Stomach (tissue), 4 donors: ENCODE measurements around the gene PTPRG.

ENCODE experiments used
- POLR2A ChIP-seq, 4 donors: fragments of 450-650 bp; IDR thresholded peaks; one replicate each; pipeline ENCODE4 v1.6.1; 2016; ENCODE audit warnings: antibody characterized with exemption in 4 of 4, control low read depth in 2 of 4, mild to moderate bottlenecking in 1 of 4, moderate library complexity in 1 of 4
- TF ChIP-seq, protein P1 (sequence below), 7 experiments: fragments of 450-650 bp in 4 of 7; fragments of 200-600 bp in 3 of 7; sonication (generic) in 3 of 7; IDR thresholded peaks; one replicate each; pipeline ENCODE4 v1.5.1; 2016 to 2019; ENCODE audit warnings: antibody characterized with exemption in 7 of 7, control low read depth in 2 of 7, mild to moderate bottlenecking in 1 of 7

DNA sequence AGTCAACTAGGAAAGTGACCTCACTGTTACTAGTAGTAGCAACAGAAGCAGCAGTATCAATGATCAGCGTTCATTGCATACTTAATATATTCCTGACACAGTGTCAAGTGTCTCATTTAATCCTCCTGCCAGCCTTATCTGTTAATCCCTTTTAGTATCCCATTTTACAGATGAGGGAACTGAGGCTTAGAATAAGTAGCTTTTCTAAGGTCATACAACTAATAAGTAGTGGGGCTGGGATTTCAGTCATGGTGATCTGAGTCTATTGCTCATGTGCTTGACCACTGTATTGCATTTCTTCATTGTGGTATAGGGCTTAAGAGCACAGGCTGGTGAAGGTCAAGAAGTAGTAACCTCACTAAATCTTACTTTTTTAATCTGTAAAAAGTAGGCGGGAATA is 233.6 kb downstream of the PTPRG start:
- TF ChIP-seq, protein P1, sequence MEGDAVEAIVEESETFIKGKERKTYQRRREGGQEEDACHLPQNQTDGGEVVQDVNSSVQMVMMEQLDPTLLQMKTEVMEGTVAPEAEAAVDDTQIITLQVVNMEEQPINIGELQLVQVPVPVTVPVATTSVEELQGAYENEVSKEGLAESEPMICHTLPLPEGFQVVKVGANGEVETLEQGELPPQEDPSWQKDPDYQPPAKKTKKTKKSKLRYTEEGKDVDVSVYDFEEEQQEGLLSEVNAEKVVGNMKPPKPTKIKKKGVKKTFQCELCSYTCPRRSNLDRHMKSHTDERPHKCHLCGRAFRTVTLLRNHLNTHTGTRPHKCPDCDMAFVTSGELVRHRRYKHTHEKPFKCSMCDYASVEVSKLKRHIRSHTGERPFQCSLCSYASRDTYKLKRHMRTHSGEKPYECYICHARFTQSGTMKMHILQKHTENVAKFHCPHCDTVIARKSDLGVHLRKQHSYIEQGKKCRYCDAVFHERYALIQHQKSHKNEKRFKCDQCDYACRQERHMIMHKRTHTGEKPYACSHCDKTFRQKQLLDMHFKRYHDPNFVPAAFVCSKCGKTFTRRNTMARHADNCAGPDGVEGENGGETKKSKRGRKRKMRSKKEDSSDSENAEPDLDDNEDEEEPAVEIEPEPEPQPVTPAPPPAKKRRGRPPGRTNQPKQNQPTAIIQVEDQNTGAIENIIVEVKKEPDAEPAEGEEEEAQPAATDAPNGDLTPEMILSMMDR (IDR thresholded peaks at IDR 0.05), result no peak
- no peak for TF ChIP-seq POLR2A (IDR thresholded peaks at IDR 0.05)
